Measurements from ENCODE around the gene SMC1A. TPM values are rescaled to one million over a fixed set of nuclear protein-coding genes. Genes with fewer than 3 reads are reported as not detected.
"Not testable (repeated sequence)": the region's sequence is repeated elsewhere in the genome, so short reads cannot be mapped to it uniquely, and the experiment has no call there.

SMC1A gene
- polyA plus RNA-seq, 1 donor: 44.3 TPM

GRCh38 chrX:53379008-53379710, 43.3 kb downstream of the SMC1A start:
- no peaks in the 10 kb centered on the region for H3K27me3 ChIP-seq (ENCODE audit: control insufficient read depth, insufficient read depth, low read length)
- no peaks in the 10 kb centered on the region for H3K4me1 ChIP-seq (ENCODE audit: control insufficient read depth, insufficient read depth, low read length)
- no CpG with 5 or more reads among the region's 3 CpGs for WGBS (ENCODE audit: insufficient coverage, low lambda C conversion rate)
- no peak overlapping the region for H3K4me3 ChIP-seq (ENCODE audit: low read length)
- H3K36me3 ChIP-seq (ENCODE audit: control insufficient read depth, insufficient read depth, low read length): peaks cover 42% of the 10 kb centered on the region
- no peak overlapping the region for H3K27ac ChIP-seq (ENCODE audit: low read length)
- DNase-seq: no peak
- no peaks in the 10 kb centered on the region for H3K9me3 ChIP-seq (ENCODE audit: control insufficient read depth, low read depth, low read length)

DNA sequence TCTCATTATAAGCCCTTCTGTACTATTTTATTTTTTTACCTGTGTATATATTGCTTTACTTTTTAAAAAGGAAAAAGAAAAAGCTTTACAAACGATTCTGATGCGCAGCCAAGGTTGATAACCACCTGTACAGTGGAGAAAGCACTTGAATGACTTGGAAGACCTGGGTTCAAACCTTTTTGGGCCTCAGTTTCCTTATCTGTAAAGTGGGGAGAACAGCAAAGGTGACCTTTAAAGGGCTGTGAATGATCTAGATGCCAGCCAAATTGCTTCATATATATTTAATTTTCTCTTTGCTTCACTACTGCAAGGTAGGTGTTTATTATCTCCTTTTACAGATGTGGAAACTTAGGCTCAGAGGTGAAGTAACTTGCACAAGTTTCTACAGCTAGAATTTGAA, 45.0 kb downstream of the SMC1A start:
- no peaks in the 10 kb centered on the region for H3K27me3 ChIP-seq (ENCODE audit: control insufficient read depth, insufficient read depth, low read length)
- WGBS (ENCODE audit: insufficient coverage, low lambda C conversion rate): no CpG with 5 or more reads among the region's 2 CpGs
- peaks cover 35% of the 10 kb centered on the region for H3K36me3 ChIP-seq (ENCODE audit: control insufficient read depth, insufficient read depth, low read length)
- no peak for DNase-seq
- H3K4me3 ChIP-seq (ENCODE audit: low read length): no peak overlapping the region
- no peak overlapping the region for H3K27ac ChIP-seq (ENCODE audit: low read length)
- no peaks in the 10 kb centered on the region for H3K9me3 ChIP-seq (ENCODE audit: control insufficient read depth, low read depth, low read length)
- no peaks in the 10 kb centered on the region for H3K4me1 ChIP-seq (ENCODE audit: control insufficient read depth, insufficient read depth, low read length)

GRCh38 chrX:53376888-53377287, 45.6 kb downstream of the SMC1A start:
- Histone ChIP-seq H3K27ac (ENCODE audit: low read length) (no peak overlapping the region), H3K4me1 (ENCODE audit: control insufficient read depth, insufficient read depth, low read length) (no peaks in the 10 kb centered on the region), H3K4me3 (ENCODE audit: low read length) (no peak overlapping the region), H3K9me3 (ENCODE audit: control insufficient read depth, low read depth, low read length) (no peaks in the 10 kb centered on the region), H3K36me3 (ENCODE audit: control insufficient read depth, insufficient read depth, low read length) (peaks cover 29% of the 10 kb centered on the region), H3K27me3 (ENCODE audit: control insufficient read depth, insufficient read depth, low read length) (no peaks in the 10 kb centered on the region)
- no peak for DNase-seq
- WGBS (ENCODE audit: insufficient coverage, low lambda C conversion rate): no CpG with 5 or more reads among the region's 6 CpGs

DNA sequence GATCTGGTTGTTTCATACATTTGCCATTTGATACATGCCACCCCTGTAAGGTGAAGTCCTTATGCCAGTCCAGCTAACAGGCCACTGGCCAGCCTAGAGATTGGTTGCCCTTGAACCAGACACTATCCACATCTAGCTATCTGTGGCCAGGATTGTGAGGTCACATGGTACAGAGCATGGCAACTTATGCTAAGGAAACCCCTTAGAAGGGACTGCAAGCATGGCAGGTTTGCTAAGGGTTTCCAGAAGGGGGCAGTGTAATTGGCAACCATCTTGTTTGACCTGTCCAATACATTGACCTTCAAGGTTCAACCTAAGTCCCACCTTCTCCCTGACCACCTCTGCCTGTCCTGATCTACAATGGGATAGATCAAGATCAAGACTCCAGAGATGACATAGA, 47.5 kb downstream of the SMC1A start:
- Histone ChIP-seq H3K27ac (ENCODE audit: low read length) (no peak overlapping the region), H3K27me3 (ENCODE audit: control insufficient read depth, insufficient read depth, low read length) (no peaks in the 10 kb centered on the region), H3K4me3 (ENCODE audit: low read length) (no peak overlapping the region), H3K4me1 (ENCODE audit: control insufficient read depth, insufficient read depth, low read length) (no peaks in the 10 kb centered on the region), H3K9me3 (ENCODE audit: control insufficient read depth, low read depth, low read length) (no peaks in the 10 kb centered on the region), H3K36me3 (ENCODE audit: control insufficient read depth, insufficient read depth, low read length) (peaks cover 12% of the 10 kb centered on the region)
- no peak for DNase-seq

- H3K9me3 ChIP-seq (ENCODE audit: control insufficient read depth, low read depth, low read length): no peaks in the 10 kb centered on the region
- no peak overlapping the region for H3K27ac ChIP-seq (ENCODE audit: low read length)
- no peak overlapping the region for H3K4me3 ChIP-seq (ENCODE audit: low read length)
- WGBS (ENCODE audit: insufficient coverage, low lambda C conversion rate): no CpG with 5 or more reads among the region's 7 CpGs
- H3K36me3 ChIP-seq (ENCODE audit: control insufficient read depth, insufficient read depth, low read length): peaks cover 7% of the 10 kb centered on the region
- no peak for DNase-seq
- H3K27me3 ChIP-seq (ENCODE audit: control insufficient read depth, insufficient read depth, low read length): no peaks in the 10 kb centered on the region
- no peaks in the 10 kb centered on the region for H3K4me1 ChIP-seq (ENCODE audit: control insufficient read depth, insufficient read depth, low read length)
Measured at GRCh38 chrX:53374222-53374820, 48.1 kb downstream of the SMC1A start.

DNA sequence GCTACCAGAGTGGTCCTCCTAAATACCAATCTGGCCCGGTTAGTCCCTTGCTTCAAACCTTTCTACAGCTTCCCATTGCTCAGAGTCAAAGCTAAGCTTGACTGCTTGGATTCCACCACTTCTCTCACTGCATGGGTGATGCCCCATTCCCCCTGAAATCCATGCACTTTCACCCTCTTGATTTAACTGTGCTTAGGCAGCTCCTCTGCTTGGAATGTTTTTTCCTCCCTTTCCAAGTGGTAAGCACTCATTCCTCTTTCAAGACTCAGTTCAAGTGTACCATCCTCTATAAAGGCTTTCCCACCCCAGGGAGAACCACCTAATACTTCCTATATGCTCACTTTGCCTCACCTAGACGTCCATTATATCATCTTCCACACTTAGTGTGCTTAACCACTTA, 49.1 kb downstream of the SMC1A start:
- Histone ChIP-seq H3K27me3 (ENCODE audit: control insufficient read depth, insufficient read depth, low read length) (no peaks in the 10 kb centered on the region), H3K36me3 (ENCODE audit: control insufficient read depth, insufficient read depth, low read length) (no peaks in the 10 kb centered on the region), H3K4me1 (ENCODE audit: control insufficient read depth, insufficient read depth, low read length) (no peaks in the 10 kb centered on the region), H3K27ac (ENCODE audit: low read length) (no peak overlapping the region), H3K9me3 (ENCODE audit: control insufficient read depth, low read depth, low read length) (no peaks in the 10 kb centered on the region), H3K4me3 (ENCODE audit: low read length) (no peak overlapping the region)
- no peak for DNase-seq
- no CpG with 5 or more reads among the region's 2 CpGs for WGBS (ENCODE audit: insufficient coverage, low lambda C conversion rate)

GRCh38 chrX:53366454-53366853, 56.0 kb downstream of the SMC1A start:
- not testable (repeated sequence) for H3K36me3 ChIP-seq (ENCODE audit: control insufficient read depth, insufficient read depth, low read length); H3K9me3 ChIP-seq (ENCODE audit: control insufficient read depth, low read depth, low read length); H3K27ac ChIP-seq (ENCODE audit: low read length); H3K27me3 ChIP-seq (ENCODE audit: control insufficient read depth, insufficient read depth, low read length); H3K4me3 ChIP-seq (ENCODE audit: low read length); DNase-seq; H3K4me1 ChIP-seq (ENCODE audit: control insufficient read depth, insufficient read depth, low read length)
- no CpG with 5 or more reads among the region's 1 CpG for WGBS (ENCODE audit: insufficient coverage, low lambda C conversion rate)

DNA sequence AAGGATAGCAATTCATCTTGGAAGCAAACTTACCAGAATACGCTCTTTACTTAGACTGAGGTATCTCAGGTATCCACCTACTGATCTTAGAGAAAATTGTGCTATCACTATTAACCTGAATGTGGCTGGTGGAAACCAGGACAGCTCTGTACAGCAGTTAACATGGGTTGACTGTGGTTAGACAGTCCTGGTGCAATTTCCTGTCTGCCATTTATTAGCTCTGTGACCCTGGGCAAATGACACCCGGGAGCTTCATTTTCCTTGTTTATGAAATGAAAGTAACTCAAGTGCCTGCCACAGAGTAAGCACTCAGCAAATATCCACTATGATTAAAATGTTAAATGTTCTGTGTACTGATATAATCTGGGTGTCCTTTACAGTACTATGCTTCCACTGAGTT, 60.0 kb downstream of the SMC1A start:
- Histone ChIP-seq H3K9me3 (ENCODE audit: control insufficient read depth, low read depth, low read length) (no peaks in the 10 kb centered on the region), H3K4me1 (ENCODE audit: control insufficient read depth, insufficient read depth, low read length) (no peaks in the 10 kb centered on the region), H3K27ac (ENCODE audit: low read length) (no peak overlapping the region), H3K27me3 (ENCODE audit: control insufficient read depth, insufficient read depth, low read length) (no peaks in the 10 kb centered on the region), H3K4me3 (ENCODE audit: low read length) (no peak overlapping the region), H3K36me3 (ENCODE audit: control insufficient read depth, insufficient read depth, low read length) (no peaks in the 10 kb centered on the region)
- peak in 1 of 2 donors; percentile 29 for DNase-seq
- no CpG with 5 or more reads among the region's 2 CpGs for WGBS (ENCODE audit: insufficient coverage, low lambda C conversion rate)

DNA sequence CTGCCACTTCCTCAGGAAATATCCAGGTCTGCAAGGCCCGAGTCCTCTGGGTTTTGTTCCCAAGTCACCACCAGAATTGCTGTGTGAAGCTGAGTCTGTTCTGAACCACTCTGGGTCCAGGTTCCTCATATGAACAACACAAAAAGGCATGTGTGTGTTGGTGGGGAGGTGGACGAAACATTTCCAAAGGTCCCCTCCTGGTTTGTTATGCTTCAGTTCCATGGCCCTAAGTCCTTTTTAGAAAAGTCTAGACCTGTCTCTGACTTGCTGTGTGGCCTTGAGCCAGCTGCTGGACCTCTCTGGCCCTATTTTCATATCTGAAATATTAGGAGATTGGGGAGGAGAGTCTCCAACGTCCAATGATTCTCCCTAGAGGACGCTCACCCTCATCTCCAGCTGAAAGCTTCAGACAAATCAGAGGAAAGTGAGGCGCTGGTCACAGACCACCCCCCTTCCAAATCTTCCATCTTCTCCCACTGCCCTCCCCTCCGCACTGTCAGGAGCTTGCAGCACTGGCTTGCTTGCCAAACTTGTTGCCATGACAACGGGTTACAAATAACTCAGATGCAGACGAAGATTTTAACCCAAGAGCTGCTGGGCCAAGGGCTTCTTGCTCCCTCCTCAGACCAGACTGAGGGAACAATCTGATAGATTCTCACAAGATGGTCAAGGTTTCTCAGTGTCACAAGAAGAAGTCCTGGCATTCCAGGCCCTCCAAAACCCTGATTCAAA, 64.5 kb downstream of the SMC1A start:
- H3K27me3 ChIP-seq (ENCODE audit: control insufficient read depth, insufficient read depth, low read length): no peaks in the 10 kb centered on the region
- WGBS (ENCODE audit: insufficient coverage, low lambda C conversion rate): no CpG with 5 or more reads among the region's 8 CpGs
- no peaks in the 10 kb centered on the region for H3K4me1 ChIP-seq (ENCODE audit: control insufficient read depth, insufficient read depth, low read length)
- H3K36me3 ChIP-seq (ENCODE audit: control insufficient read depth, insufficient read depth, low read length): no peaks in the 10 kb centered on the region
- DNase-seq: peak in 1 of 2 donors; percentile 4
- H3K27ac ChIP-seq (ENCODE audit: low read length): no peak overlapping the region
- H3K4me3 ChIP-seq (ENCODE audit: low read length): no peak overlapping the region
- H3K9me3 ChIP-seq (ENCODE audit: control insufficient read depth, low read depth, low read length): no peaks in the 10 kb centered on the region

GRCh38 chrX:53356186-53356585, 66.3 kb downstream of the SMC1A start:
- Histone ChIP-seq H3K9me3 (ENCODE audit: control insufficient read depth, low read depth, low read length) (no peaks in the 10 kb centered on the region), H3K27ac (ENCODE audit: low read length) (no peak overlapping the region), H3K4me3 (ENCODE audit: low read length) (no peak overlapping the region), H3K27me3 (ENCODE audit: control insufficient read depth, insufficient read depth, low read length) (no peaks in the 10 kb centered on the region), H3K4me1 (ENCODE audit: control insufficient read depth, insufficient read depth, low read length) (no peaks in the 10 kb centered on the region), H3K36me3 (ENCODE audit: control insufficient read depth, insufficient read depth, low read length) (no peaks in the 10 kb centered on the region)
- WGBS (ENCODE audit: insufficient coverage, low lambda C conversion rate): no CpG with 5 or more reads among the region's 14 CpGs
- DNase-seq: no peak

All from large intestine (tissue), 3 donors.